Measurements from ENCODE around the gene ATAD3B. TPM values are rescaled to one million over a fixed set of nuclear protein-coding genes. Genes with fewer than 3 reads are reported as not detected.
"Not testable (repeated sequence)": the region's sequence is repeated elsewhere in the genome, so short reads cannot be mapped to it uniquely, and the experiment has no call there.

Gene ATAD3B
- total and polyA plus RNA-seq, 7 experiments from 2014 or later: 4.5 to 53.8 (median 45.5) TPM

- Histone ChIP-seq H3K9me3 (ENCODE audit: control insufficient read depth in 2 of 3, low read length in 3 of 3) (no peaks in the 10 kb centered on the region), H3K36me3 (ENCODE audit: control insufficient read depth in 2 of 3, insufficient read depth in 3 of 3, low read length in 3 of 3) (no peaks in the 10 kb centered on the region), H3K4me1 (ENCODE audit: control insufficient read depth in 2 of 2, insufficient read depth in 2 of 2, low read length in 2 of 2) (no peaks in the 10 kb centered on the region), H3K4me3 (ENCODE audit: low read length) (no peak overlapping the region), H3K27ac (ENCODE audit: low read depth, low read length) (peak overlapping the region; percentile 28), H3K27me3 (ENCODE audit: control insufficient read depth in 2 of 2, insufficient read depth in 2 of 2, low read length in 2 of 2) (no peaks in the 10 kb centered on the region)
- no peaks in the 10 kb centered on the region for H3K9me3 Mint-ChIP-seq
- H3K27me3 Mint-ChIP-seq: peaks cover 0 to 5% (median 0%) of the 10 kb centered on the region in 5 donors
- POLR2A ChIA-PET: interaction anchor here (0.6 kb wide), 1 partner anchor 14 kb away, joined by 3 read pairs; no protein-coding TSS in a partner anchor
- peaks cover 0 to 2% (median 0%) of the 10 kb centered on the region in 7 donors for H3K4me1 Mint-ChIP-seq
- ATAC-seq (peak; percentile 74), DNase-seq (peak in 1 of 9 donors; percentile 24)
- H3K36me3 Mint-ChIP-seq: no peaks in the 10 kb centered on the region
- CTCF ChIA-PET: no interaction called here
- peak overlapping the region in 7 of 10 donors; percentile 51 to 80 (median 67) for H3K4me3 Mint-ChIP-seq
- peak overlapping the region in 6 of 9 donors; percentile 48 to 86 (median 60) for H3K27ac Mint-ChIP-seq
- intact Hi-C loops (cut with micrococcal nuclease): no loop called here
Measured at GRCh38 chr1:1462318-1462966, 9.1 kb upstream of the ATAD3B start.

GRCh38 chr1:1463312-1463711 lies 8.3 kb upstream of the ATAD3B start:
- ATAC-seq: no peak
- H3K9me3 ChIP-seq (ENCODE audit: control insufficient read depth in 2 of 3, low read length in 3 of 3): no peaks in the 10 kb centered on the region
- peak overlapping the region in 1 of 9 donors; percentile 46 for H3K27ac Mint-ChIP-seq
- no peaks in the 10 kb centered on the region for H3K27me3 ChIP-seq (ENCODE audit: control insufficient read depth in 2 of 2, insufficient read depth in 2 of 2, low read length in 2 of 2)
- no peak overlapping the region for H3K4me3 ChIP-seq (ENCODE audit: low read length)
- H3K36me3 Mint-ChIP-seq: no peaks in the 10 kb centered on the region
- ChIA-PET CTCF (no interaction called here), POLR2A (no interaction called here)
- peaks cover 0 to 5% (median 0%) of the 10 kb centered on the region in 5 donors for H3K27me3 Mint-ChIP-seq
- H3K4me1 Mint-ChIP-seq: peaks cover 0 to 2% (median 0%) of the 10 kb centered on the region in 7 donors
- no peaks in the 10 kb centered on the region for H3K36me3 ChIP-seq (ENCODE audit: control insufficient read depth in 2 of 3, insufficient read depth in 3 of 3, low read length in 3 of 3)
- H3K4me1 ChIP-seq (ENCODE audit: control insufficient read depth in 2 of 2, insufficient read depth in 2 of 2, low read length in 2 of 2): no peaks in the 10 kb centered on the region
- H3K27ac ChIP-seq (ENCODE audit: low read depth, low read length): no peak overlapping the region
- intact Hi-C loops (cut with micrococcal nuclease): no loop called here
- no peaks in the 10 kb centered on the region for H3K9me3 Mint-ChIP-seq
- no peak overlapping the region for H3K4me3 Mint-ChIP-seq
- DNase-seq: no peak

DNA sequence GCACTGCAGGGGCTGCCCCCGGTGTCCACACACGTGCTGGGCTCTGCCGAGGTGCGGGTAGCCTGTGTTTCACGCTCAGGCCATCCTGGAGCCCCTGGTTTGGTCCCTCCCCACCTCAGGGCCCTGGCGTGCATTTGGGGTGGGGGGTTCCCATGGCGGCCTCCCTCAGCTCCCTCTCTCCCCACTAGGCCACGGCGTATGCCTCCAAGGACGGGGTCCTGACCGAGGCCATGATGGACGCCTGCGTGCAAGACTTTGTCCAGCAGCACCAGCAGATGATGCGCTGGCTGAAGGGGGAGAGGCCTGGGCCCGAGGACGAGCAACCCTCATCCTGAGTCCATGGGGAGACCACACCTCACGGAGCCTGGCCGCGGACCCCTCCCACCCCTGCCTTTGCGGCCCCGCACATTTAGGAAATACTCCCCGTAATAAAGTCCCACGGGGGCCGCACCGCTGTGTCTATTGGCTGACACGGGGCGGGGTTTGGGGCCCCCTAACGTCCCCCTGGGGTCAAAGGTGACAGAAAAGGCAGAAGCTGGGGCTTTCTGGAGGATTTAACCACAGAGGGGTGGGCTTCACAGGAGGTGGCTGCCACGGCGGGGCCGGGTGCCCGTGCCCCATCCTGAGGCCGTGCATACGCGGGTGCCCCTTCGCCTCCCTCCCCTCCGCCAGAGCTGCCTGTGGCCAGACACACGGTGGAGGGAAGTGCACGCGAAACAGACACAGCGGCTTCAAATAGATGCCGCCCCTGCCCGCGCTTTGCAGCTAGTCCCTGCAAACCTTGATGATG lies 3.2 kb upstream of the ATAD3B start:
- H3K4me3 Mint-ChIP-seq; H3K36me3 Mint-ChIP-seq; H3K4me3 ChIP-seq (ENCODE audit: low read length); H3K27ac Mint-ChIP-seq; CTCF ChIA-PET; H3K9me3 Mint-ChIP-seq; H3K27ac ChIP-seq (ENCODE audit: low read depth, low read length); DNase-seq; H3K9me3 ChIP-seq (ENCODE audit: control insufficient read depth in 2 of 3, low read length in 3 of 3); ATAC-seq; H3K27me3 ChIP-seq (ENCODE audit: control insufficient read depth in 2 of 2, insufficient read depth in 2 of 2, low read length in 2 of 2); H3K36me3 ChIP-seq (ENCODE audit: control insufficient read depth in 2 of 3, insufficient read depth in 3 of 3, low read length in 3 of 3); H3K27me3 Mint-ChIP-seq; intact Hi-C loops (cut with micrococcal nuclease); POLR2A ChIA-PET: not testable (repeated sequence)
- peaks cover 6 to 27% (median 15%) of the 10 kb centered on the region in 7 donors for H3K4me1 Mint-ChIP-seq
- peaks cover 6 to 14% of the 10 kb centered on the region in 2 donors for H3K4me1 ChIP-seq (ENCODE audit: control insufficient read depth in 2 of 2, insufficient read depth in 2 of 2, low read length in 2 of 2)

GRCh38 chr1:1470626-1471388 lies 758 bp upstream of the ATAD3B start:
- peak in 4 of 9 donors; percentile 26 to 57 (median 44) for DNase-seq
- Mint-ChIP-seq H3K36me3 (no peaks in the 10 kb centered on the region), H3K4me1 (peaks cover 6 to 39% (median 25%) of the 10 kb centered on the region in 7 donors), H3K4me3 (peak overlapping the region; percentile 78 to 97 (median 89)), H3K27me3 (no peaks in the 10 kb centered on the region), H3K9me3 (peaks cover 0 to 2% (median 0%) of the 10 kb centered on the region in 11 donors), H3K27ac (peak overlapping the region; percentile 76 to 98 (median 92))
- ChIA-PET POLR2A (interaction anchor here (0.6 kb wide), 1 partner anchor 102 kb away, joined by 4 read pairs; no protein-coding TSS in a partner anchor), CTCF (no interaction called here)
- H3K9me3 ChIP-seq (ENCODE audit: control insufficient read depth in 2 of 3, low read length in 3 of 3): no peaks in the 10 kb centered on the region
- no peaks in the 10 kb centered on the region for H3K27me3 ChIP-seq (ENCODE audit: control insufficient read depth in 2 of 2, insufficient read depth in 2 of 2, low read length in 2 of 2)
- peak overlapping the region; percentile 68 for H3K4me3 ChIP-seq (ENCODE audit: low read length)
- peaks cover 9 to 14% of the 10 kb centered on the region in 2 donors for H3K4me1 ChIP-seq (ENCODE audit: control insufficient read depth in 2 of 2, insufficient read depth in 2 of 2, low read length in 2 of 2)
- H3K36me3 ChIP-seq (ENCODE audit: control insufficient read depth in 2 of 3, insufficient read depth in 3 of 3, low read length in 3 of 3): peaks cover 0 to 3% (median 0%) of the 10 kb centered on the region in 3 experiments
- intact Hi-C loops (cut with micrococcal nuclease): loop anchor here (1.0 to 2.0 kb wide), 8 partner anchors 40 to 188 kb away; partner anchors contain the start of genes ATAD3A (in 1 of the 2), AURKAIP1 (in 1 of the 2), CCNL2 (in 1 of the 2) and CDK11B (in 1 of the 2)
- peak overlapping the region; percentile 90 for H3K27ac ChIP-seq (ENCODE audit: low read depth, low read length)
- peak; percentile 22 for ATAC-seq

DNA sequence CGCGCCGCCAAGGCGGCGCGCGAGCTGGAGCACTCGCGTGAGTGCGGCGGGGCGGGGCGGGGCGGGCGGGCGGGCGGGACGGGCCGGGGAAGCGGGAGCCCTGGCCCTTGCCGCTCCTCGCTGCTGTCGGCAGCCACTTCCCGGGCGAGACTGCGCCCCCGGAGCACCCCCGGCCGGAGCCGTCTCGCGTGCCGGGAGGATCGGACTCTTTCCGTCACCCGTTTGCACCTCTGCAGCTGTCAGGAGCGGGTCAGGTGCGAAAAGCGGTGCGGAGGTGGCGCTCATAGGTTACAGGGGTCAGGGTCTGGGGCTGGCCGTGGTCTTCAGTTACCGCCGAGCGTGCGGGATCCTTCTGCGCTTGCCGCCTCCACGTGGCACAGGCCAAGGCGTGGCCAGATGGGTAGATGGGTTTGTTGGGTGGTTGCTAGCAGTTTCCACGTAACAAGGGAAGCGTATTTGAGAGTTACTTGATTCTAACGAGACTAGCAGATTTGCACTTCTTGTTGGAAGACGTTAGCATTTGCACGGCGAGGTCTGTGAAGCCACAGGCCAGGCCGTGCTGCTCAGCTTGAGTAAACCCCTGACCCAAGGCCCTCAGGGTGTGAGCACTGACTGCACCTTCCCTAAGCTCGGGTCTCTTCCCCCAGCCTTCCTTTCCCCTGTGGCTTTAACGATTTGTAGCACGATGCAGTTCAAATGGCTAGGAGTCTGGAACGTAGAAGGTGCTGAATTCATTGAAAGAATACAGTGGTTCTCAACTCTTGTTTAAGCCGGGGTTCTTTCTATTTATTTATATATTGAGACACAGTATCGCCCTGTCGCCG lies 700 bp downstream of the ATAD3B start:
- H3K4me1 Mint-ChIP-seq: peaks cover 6 to 39% (median 25%) of the 10 kb centered on the region in 7 donors
- H3K36me3 ChIP-seq (ENCODE audit: control insufficient read depth in 2 of 3, insufficient read depth in 3 of 3, low read length in 3 of 3); H3K27me3 Mint-ChIP-seq; H3K9me3 Mint-ChIP-seq; H3K27me3 ChIP-seq (ENCODE audit: control insufficient read depth in 2 of 2, insufficient read depth in 2 of 2, low read length in 2 of 2); H3K36me3 Mint-ChIP-seq; H3K9me3 ChIP-seq (ENCODE audit: control insufficient read depth in 2 of 3, low read length in 3 of 3); intact Hi-C loops (cut with micrococcal nuclease): not testable (repeated sequence)
- CTCF ChIA-PET: interaction anchor here (0.6 kb wide), 1 partner anchor 283 kb away, joined by 3 read pairs; no protein-coding TSS in a partner anchor
- DNase-seq (peak in 4 of 9 donors; percentile 19 to 28 (median 24)), ATAC-seq (peak; percentile 28)
- H3K27ac Mint-ChIP-seq: peak overlapping the region in 6 of 9 donors; percentile 67 to 88 (median 76)
- POLR2A ChIA-PET: interaction anchor here (0.6 kb wide), 1 partner anchor 75 kb away, joined by 4 read pairs; no protein-coding TSS in a partner anchor
- Histone ChIP-seq H3K4me1 (ENCODE audit: control insufficient read depth in 2 of 2, insufficient read depth in 2 of 2, low read length in 2 of 2) (peaks cover 9 to 14% of the 10 kb centered on the region in 2 donors), H3K27ac (ENCODE audit: low read depth, low read length) (peak overlapping the region; percentile 90), H3K4me3 (ENCODE audit: low read length) (peak overlapping the region; percentile 35)
- H3K4me3 Mint-ChIP-seq: peak overlapping the region; percentile 70 to 83 (median 78)
